ENCODE results near the gene COA8.

The COA8 gene

DNA sequence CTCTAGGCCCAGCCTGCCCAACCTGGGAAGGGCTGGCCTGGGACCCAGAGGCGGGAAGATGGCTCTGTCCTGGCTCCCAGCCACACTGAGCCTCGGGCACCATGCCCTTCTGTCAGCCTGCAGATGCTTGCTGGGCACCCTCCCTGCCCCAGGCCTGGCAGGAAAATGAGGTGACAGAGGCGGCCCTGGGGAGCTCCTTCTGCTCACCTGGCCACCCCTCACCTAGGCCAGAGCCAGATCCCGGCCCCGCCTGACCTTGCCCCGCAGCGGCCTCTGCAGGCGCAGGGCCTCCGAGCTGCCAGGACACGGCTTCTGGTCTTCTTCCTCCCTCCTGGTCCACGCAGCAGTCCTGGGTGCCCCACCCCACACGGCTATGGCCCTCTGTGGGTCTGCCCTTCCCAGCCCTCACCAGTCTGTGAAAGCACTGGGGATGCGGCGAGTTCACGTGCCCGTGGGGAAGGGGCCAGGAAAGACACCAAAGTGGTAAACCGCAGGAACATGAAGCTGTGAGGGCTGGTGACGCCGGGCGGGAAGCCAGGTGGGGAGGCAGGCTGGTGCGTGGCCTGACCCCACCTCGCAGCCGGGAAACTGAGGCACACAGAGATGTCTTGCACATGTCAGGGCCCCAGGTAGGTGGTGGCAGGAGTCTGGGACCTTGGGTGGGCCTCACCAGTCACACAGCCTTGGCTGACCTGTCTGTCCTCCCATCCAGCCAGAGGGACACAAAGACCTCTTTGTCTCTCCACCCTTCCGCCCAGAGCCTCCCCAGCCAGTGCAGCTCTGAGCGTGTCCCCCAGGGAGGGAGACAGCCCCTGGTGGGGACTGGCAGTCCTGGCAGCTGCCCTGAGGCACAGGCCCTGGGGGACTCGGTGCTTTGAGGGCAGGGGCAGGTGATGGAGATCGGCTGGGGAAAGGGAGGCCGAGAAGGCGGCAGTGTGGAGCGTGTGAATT, 13.1 kb upstream of the COA8 start:
- DNase-seq (ENCODE audit: low read depth), result no peak

DNA sequence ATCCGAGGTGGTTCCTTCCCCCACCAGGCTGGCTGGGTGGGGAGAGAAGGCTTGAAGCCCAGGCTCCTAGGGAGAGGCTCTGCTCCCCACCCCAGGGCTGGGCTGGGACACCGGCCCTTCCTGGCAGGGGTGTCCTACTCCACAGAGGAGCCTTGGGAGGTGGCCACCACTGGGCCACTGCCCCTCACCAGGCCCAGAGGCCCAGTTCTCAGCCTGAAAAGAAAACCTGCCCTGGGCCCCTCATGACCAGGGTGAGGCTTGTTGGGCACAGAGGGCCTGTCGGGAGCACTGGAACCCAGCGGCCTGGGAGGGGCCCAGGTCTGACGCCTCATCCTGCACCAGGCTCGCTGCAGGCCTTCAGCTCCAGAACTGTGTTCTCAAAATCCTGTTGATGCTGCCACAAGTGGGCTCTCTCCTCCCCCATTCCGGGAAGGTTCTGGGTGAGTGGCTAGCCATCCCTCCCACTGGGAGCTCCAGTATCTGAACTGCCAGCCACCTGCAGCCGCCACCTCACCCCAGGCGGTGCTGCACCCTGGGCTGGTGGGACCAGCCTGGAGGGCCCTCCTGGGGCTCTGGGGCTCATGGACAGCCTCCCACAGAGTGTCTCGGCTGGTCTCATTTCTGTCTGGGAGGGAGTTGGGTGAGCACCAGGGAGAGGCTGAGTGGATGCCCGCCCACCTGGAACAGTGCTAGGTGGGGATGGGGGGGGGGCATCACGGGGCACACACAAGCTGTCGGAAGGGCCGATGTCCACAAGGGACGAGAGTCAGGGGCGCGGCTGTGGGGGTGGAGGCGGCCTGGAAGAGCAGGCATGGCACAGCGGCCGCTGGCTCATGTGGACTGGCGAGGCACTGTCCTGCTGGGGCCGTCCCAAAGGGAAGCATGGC, 12.1 kb upstream of the COA8 start:
- no peak for DNase-seq (ENCODE audit: low read depth)

DNA sequence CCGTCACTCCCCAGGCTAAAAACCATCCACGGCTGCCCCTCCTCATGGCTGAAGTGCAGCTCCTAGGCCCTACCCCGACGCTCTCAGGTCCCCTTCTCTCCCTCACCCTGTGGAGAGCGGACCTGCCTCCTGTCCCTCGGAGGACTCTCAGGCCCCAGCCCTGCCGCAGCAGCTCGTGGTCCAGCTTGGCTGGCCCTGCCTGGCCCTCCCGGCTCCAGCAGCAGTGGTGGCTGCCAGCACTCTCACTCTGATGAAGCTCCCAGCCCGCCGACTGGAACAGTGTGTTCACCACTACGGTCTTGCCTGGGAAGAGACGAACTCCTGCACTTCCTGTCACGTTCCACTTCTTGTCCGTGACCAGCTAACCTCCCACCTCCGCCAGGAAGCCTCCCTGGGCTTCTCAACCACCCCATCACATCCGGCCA, 11.4 kb upstream of the COA8 start:
- DNase-seq (ENCODE audit: low read depth), result no peak

DNA sequence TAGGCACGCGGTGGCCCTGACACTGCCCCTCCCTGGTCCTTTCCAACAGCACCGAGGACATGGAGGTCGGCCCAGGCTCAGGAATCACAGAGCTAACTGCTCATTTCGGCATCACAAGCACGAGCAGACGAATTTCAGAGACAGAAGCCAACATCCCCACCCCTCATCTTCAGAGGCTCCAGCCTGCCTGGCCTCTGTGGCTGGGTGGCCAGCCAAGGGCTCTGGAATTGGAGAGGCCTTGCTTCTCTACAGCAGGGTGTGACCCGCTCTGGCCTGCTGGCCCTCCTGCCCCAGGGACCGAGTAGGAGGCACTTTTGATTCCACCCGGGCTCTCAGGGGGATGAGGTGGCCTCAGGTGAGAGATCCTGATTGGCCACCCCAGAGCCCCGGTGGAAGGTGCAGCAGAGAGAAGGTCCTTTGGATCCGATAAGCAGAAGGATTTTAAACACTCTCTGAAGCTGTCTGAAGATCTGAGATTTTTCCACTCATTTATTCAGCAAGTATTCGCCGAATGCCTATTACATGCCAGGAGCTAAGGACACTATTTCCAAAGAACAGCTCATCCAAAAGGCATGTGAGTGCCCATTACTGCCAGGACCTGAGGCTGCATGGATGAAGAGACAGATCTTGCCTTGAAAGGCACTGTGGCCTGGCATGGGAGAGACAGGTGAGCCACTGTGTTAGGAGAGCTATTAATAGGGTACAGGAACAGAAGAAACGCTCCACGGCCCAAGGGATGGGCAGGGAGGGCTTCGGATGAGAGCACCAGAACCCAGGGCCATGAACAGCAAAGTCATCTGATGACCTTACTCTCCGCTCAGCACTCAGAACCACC, 10.5 kb upstream of the COA8 start:
- DNase-seq (ENCODE audit: low read depth), result no peak

DNA sequence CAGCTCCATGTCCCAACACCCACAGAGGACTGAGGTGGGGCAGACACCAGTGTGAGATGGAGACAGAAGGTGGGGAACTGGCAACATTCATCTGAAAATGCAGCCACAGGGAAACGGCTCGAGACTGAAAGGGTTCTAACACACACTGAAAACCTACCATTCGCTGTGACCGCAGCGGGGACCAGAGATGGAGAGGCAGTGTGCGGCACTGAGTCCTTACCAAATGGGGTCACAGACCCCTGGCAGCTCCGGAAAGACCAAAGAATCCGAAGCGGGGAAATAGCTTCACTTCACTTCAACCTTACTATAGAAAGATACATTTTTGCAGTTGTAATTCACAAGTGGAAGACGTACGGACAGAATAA, 9.9 kb upstream of the COA8 start:
- no peak for DNase-seq (ENCODE audit: low read depth)

DNA sequence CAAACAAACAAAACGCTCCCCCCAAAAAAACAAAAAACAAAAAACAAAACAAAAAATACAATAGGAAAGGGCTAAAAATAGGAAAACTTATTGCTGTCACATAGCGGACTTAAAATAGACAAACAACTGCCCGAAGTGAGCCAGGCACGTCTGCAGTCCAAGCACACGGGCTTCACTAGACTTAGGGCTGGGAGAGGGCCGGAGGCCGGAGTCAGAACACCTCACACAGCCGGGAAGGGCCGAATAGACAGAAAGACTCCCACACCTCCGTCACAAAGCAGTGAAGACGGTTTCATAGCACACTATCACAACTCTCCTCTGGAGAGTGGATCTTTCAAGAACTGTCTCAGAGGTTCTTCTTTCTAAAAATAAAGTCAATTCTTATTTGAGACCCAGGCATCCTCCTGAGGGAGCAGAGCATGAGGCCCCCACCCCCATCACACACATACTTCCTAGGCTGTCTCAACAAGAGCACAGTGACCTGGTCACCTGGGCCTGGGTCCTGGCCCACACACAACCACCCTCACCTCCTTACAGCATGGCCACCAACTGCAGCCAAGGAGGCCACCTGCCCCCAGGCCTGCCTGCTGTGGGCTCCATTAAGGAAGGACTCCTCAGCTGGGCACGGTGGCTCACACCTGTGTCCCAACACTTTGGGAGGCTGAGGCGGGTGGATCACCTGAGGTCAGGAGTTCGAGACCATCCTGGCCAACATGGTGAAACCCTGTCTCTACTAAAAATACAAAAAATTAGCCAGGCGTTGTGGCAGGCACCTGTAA, 7.0 kb upstream of the COA8 start:
- no peak for DNase-seq (ENCODE audit: low read depth)

DNA sequence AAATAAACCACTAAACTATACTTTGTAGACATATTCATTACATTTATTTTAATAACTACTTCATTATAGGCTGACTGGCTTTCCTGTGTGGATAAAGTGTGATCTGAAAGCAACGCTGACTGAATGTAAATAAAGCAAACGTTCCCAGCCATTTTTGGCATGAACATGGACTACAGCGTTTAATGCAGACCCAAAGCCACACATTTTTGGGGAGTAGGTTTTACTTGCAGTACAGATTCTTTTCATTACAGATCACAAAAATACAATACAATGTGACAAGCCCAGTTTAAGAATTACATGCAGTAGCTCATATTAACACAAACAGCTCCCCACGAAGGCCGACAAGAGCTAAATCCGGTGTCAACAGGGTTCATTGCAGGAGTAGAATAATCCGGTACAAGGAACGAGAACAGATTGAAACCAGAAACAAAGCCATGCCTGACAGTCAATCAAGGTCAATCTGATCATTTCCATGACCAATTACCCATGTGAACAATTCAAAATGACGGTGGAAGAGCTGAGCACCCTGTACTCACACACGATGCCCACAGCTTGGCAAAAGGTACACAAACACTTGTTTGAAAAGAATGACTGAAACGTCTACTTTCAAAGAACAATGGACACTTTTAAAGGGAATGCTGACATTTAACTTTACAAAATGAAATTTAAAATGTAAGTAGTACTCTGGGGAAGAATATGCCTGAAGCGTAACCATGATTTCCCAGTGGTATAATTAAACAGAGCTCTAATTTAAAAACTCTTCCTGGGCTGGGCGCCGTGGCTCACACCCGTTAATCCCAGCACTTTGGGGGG, 5.6 kb upstream of the COA8 start:
- DNase-seq (ENCODE audit: low read depth), result no peak

DNA sequence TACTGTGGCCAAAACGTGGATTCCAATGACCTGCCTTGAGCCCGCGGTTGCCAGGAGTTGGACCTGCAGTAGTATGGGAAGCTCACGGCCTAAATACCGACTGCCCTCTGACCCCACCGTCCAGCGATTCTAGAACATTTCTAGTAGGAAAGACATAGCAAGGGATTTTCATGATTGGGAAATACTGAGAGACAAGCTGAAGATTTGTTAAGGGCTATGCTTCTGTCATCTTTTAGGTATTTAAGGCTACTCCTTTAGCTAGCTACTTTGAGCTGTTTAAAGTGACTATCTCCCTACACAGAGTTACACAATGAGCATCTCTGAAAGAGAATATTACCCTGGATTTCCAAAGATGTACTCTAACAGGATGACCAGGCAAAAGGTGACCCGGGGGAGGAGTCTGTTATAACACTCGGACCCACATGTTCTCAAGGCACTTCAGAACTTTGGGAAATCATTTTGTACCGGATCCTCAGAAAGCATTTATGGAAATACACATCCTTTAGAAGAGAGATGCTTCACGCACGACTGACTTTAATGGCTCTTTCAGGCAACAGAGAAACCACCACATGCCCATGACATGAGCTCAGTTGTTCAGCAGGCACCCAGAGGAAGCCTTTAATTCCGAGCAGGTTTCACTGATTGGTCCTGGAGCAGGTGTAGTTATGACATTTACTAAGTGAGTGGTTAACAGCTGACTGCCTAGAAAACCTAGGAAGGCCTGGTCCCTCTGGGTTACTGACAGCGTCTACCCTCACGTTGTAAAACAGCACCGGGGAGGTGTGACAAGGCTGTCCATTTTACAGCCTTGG, 4.5 kb upstream of the COA8 start:
- peak; percentile 70 for DNase-seq (ENCODE audit: low read depth)

DNA sequence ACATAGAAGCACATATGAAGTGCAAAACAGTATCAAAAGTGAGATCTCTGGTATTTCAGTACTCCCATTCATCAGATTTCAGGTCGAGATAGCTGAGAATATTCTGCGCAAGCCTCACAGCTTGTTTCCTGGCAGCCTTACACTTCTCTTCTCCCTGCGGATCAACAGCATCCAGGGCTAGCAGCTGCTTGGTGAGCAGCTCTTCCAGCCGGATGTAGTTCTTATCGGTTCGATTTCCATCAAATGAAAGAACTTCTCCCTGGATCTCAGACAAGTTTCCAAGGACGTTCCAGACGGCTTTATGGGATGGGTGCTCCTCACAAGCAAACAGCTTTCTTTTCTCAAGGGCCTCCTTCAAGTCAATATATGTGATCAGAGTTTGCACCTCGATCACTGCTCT, 3.0 kb upstream of the COA8 start:
- no peak for DNase-seq (ENCODE audit: low read depth)

DNA sequence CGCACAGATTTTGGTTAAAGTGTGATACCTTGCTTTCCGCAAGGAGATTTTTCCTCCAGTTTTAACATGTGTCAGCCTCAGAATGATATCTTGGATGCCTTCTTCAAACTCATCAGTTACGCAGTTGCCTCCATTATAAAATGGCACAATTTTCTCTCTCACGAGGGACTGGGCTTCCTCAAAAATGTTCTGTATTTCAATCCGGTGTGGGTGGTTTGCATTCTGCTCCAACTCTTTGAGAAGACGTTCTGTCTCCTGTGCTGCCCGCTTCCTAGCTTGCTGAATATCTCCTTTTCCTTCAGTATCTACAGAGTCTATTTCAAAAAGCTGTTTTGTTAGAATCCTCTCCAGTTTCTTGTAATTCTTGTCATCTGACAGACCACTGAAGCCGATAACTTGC, 2.1 kb upstream of the COA8 start:
- no peak for DNase-seq (ENCODE audit: low read depth)

DNA sequence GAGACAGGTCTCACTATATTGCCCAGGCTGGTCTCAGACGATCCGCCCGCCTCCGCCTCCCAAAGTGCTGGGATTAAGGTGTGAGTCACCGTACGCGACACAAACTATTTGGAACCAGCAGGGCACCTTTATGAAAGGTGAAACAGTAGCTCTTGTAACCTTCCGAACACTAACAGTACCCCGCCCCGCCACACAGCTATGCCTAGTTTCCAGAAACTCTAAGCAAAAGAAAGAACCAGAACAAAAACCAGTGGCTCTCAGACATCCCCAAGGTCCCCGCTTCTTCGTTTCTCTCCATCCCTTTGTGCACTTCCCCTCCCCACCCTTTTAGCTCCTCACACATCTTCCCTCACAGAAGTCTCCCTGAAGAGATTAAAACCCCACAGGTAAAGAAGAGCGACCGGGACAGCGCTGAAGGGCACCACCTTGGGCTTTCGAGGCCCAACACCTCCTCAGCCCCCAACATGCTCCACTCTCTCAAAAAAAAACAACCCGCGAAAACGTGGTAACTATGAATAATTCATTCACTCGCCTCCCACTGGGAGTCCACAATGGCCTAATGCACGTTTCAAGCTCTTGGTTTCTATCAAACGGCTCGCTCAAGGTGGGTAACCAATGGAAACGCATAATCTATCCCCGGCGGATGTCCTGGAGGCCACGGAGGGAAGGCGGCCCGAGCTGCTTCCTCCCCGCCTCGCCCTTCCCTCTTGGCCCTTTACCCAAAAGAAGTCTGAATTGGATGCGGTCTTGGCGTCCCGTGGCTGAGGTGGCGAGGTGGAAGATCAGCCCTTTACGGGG, 1.2 kb upstream of the COA8 start:
- DNase-seq (ENCODE audit: low read depth), result no peak

DNA sequence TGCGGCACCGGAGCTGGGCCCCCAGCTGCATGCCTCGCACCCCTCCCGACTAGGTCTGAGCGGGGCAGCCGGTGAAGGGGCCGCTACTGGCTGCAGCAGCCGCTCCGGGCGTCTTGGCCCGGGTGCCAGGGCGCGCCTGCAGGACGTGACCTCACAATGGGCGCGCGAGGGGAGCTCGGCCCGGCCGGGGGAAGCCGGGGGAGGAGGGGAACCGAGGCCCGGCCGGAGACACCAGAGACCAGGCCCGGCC, 656 bp upstream of the COA8 start:
- DNase-seq (ENCODE audit: low read depth), result no peak

DNA sequence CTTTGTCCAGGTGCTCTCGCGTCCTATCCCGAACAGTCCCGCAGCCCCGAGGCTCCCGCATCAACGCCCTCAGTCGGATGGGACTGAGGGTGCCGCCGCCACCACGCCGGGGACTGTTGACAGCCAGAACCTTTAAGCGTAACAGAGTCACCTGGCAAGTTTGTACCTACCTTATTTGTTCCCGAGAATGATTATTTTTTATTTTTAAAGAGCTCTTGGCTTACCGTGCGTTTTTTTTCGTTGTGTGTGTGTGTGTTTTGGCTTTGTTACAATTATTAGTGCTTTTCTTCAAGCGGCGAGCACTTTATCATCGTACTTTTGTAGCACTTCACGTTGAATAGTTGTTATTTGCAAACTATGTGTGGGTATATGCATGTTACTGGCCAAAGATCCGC, 463 bp downstream of the COA8 start:
- DNase-seq (ENCODE audit: low read depth), result no peak

DNA sequence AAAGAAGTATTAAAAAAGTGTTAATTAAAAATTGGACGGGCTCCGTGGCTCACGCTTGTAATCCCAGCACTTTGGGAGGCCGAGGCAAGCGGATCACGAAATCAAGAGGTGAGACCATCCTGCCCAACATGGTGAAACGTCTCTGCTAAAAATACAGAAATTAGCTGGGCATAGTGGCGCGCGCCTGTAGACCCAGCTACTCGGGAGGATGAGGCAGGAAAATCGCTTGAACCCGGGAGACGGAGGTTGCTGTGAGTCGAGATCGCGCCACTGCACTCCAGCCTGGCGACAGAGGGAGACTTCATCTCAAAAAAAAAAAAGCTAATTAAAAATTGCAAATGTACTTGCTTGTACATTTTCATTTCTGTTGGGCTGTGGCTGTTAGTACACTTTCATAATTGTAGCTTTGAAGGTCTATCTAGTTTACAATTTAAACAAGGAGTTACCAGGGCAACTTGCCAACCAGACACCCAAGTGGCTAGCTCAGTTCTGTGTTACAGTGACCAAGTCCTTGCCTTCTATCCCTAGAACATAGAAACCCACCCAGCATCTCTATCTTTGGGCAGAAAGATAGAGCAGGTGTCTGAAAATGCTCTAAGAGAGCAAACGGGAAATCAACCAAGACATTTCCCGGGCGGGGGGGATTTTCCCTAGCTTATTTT, 1.2 kb downstream of the COA8 start:
- no peak for DNase-seq (ENCODE audit: low read depth)

DNA sequence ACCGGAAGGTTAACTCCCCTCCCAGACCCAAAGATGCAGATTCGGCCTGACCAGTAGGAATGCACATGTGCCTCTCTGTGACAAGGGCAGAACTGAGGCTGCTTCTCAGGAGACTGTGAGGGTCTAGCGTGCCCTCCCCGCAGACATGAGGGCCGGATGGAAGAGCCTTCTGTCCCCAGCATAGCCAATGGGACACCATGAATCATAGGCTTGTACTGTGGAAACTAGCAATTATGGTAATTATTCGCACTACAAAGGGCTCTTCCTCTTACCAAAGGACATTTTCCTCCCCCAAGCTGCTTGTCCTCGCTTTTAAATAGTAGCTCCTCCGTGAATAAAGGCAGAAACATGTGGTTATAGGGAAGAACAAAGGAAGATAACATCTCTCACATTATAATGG, 6.2 kb downstream of the COA8 start:
- DNase-seq (ENCODE audit: low read depth), result no peak

DNA sequence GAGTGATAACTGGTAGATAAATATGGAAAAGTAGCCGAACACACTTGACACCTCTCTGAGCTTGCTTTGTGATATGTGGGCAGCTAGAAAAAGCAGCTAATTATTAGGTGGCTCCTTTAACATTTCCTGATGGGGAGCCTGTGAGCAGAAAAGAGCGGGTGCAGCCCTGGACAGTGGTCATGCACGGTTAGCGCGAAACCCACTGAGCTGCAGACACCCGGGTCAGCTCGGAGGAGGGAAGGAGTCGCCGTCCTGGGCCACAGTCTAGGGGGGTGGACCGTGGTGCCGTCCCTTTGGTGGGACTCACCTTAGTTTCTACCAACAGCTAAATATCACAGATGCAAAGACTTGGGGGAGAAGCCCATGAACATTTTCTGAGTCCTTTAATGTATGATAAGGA, 6.6 kb downstream of the COA8 start:
- DNase-seq (ENCODE audit: low read depth), result no peak

DNA sequence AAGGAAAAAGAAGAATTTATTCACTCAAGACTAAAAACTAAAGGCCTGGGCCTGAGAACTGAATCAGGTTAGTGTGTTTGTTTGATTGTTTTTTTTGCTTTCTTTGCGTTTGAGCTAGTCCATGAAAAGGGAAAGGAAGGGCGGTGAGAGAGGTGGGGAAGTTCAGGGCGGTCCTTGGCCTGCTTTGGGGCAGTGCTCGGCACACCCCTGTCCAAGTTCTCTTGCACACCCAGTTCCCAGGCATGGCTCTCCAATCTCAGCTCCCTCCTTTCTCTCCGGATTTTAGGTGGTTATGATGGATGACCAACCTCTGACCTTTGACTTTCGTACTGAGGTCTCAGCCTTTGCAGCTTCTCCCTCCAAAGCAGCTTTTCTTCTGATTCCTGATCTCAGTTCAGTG, 11.3 kb downstream of the COA8 start:
- DNase-seq (ENCODE audit: low read depth), result no peak

DNA sequence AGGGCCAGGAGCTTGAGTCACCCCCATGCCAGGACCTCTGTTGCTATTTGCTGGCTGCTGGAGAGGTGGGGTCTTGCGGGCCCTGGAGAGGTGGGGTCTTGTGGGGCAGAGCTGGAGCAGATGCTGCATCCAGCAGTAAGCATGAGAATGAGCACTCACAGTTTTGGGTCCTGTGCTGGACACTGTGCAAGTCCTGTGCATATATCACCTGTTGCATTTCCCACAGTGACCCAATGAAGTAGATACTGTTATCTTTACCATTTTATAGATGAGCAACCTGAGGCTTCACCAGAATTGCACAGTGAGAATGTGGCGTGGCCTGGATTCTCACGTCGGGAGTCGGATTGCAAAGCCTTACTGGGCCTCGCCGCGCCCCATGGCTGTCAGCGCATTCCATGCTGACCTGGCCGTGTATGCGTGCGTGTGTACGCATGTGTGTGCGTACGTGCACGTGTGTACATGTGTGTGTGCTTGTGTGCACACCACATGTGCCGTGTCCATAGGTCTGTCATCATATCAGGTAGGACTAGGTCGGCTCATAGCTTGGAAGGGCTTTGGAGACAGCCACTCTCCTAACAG, 12.0 kb downstream of the COA8 start:
- no peak for DNase-seq (ENCODE audit: low read depth)

Measured in HS-5 (cell line).